IPS-11a (cell line): Measurements from ENCODE around the gene RASA3.

ENCODE experiments used
- H3K4me3 ChIP-seq: one replicate; pipeline ENCODE4 v1.5.1; 2013; ENCODE audit warnings: low read depth, low read length, control low read depth

RASA3 gene

DNA sequence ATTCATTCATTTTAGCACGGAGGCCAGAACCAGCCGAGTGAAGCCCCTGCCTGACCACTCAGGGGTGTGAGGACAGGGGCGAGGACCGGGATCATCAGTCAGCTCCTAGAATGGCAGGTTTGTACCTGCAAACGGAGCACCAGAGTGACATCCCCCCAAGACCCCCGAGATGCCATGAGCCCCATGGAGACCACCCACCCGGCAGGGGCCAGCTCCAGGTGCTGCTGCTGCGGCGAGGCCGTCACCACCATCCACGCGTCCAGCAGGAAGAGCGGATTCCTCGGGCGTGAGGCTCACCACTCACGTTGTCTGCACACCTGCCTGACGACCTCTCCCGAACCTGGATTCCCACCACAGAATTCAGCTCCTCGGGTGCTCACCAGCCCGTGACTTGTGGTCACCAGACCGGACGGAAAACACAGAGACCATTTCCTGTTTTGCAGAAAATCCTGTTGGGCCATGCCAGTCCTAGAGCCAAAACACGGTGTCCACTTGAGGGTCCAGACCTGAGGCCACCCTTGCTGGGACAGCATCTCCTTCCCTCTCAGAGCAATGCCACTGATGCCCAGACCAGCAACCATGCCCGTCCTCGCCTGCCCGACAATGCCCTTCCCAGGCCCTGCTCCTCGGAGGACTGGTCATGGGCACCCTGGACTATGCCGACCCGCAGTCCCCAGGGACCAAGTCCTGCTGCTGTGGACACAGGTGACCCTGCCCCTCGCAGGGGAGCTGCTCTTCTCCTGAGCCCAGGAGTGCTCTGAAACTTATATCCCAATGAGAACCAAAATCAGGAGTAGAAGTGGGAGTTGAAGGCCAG is 74.2 kb downstream of the RASA3 start:
- H3K4me3 ChIP-seq, result no peak overlapping the region

DNA sequence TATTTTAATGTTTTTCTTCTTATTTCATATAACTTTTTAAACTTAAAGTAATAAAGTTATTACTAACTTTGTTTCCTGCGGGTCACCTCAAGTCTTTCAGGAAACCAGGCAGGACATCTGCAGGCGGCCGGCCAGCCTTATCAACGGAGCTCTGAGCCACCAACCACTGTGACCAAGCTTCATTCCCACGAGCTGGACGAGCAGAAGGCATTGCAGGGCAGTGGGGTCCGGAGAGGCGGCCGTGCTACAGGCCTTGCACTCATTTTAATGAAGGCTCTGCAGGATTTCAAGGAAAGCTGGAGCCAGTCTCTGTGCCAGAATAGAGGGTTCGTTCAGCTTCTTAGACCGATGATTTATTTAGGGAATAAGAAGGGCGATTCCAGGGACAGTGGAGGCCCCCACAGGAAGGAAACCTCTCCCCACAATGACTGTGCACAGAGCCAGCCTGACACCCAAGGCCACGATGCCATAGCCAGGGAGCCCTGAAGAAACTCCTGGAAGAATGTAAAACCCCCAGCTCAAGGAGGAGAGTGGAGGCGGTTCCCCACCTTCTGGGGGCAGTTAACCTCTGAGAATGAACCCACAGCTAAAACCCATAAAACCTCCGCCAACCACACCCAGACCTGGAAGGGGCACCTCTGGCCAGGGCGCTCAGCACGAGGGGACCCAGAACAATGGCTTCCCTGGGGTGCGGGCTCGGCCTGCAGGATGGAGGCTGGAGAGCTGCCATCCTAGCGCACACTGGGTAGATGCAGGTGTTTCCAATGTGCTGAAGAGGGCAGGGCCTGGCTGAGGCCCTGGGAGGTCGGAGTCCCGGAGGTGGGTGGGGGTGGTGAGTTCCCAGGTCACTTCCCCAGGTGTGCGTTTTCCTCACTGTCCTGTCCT is 75.0 kb downstream of the RASA3 start:
- no peak overlapping the region for H3K4me3 ChIP-seq

DNA sequence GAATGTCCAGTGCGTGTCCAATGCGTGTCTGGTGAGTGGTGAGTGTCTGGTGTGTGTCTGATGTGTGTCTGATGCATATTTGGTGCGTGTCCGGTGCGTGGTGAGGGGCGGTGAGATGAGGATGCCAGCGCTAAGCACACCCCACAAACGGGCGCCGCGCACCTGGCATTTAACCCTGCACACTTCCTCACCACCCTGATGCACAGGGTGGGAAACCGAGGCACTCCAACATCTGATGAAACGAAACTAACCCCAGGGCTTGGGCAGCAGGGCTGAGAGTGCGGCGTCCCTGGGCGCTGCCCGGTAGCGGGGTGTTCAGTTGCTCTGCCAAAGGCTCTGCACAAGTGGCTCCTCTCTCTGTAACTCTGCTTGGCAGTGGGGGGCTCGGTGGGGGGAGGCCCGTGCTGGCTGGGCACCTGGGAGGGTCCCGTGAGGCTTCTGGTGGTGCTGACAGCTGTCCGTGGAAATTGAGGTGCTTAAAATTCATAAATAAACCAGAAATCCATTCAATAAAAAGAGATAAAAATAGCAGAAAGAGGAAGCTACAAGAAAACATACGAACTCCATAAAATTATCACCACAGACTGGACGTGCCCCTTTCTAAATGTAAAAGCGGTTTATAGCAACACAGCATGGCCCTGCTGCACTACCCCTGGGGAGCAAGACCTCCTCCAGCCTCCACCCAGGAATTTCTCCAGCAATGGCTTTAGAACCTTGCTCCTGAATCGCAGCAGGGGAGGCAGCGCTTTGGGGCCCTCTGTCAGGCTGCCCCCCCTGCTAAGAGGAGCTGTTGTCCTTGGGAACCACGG is 76.0 kb downstream of the RASA3 start:
- no peak overlapping the region for H3K4me3 ChIP-seq

DNA sequence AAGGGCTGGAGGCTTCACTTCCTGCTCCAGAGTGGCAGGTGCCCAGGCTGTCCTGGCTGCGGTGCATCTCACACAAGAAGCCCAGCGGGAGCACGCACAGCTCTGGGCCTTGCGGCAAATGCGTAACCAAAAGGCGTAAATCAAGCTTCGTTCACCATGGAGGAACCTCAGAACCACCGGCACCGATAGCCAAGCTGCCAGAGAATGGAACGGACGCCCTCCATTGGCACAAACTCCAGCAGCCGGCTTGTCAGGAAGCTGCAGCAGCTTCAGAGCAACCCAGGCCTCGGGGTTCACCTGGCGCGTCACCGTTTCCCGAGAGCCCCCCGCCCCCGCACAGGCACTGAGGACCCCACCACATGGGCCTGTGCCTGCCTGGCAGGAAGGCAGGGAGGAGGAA is 76.7 kb downstream of the RASA3 start:
- no peak overlapping the region for H3K4me3 ChIP-seq

DNA sequence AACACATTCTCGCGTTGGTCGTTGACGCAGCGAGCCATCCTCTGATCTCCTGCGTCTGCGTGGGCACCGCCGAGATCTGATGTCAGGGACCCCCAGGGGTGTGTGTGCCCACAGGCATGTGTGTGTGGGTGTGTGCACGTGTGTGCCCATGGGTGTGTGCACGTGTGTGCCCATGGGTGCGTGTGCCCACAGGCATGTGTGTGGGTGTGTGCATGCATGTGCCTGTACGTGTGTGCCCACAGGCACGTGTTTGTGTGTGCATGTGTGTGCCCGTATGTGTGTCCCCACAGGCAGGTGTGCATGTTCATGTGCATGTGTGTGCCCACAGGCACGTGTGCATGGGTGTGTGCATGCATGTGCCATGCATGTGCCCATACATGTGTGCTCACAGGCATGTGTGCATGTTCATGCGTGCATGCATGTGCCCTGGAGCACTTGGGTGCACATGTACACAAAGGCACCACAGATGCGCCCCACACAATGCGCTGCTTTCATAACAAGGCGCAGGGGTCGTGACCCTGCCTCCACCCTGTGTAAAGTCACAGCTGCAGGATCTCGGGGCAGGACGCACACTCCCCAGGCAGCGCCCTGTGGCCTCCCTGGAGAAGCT is 77.5 kb downstream of the RASA3 start:
- H3K4me3 ChIP-seq, result no peak overlapping the region

DNA sequence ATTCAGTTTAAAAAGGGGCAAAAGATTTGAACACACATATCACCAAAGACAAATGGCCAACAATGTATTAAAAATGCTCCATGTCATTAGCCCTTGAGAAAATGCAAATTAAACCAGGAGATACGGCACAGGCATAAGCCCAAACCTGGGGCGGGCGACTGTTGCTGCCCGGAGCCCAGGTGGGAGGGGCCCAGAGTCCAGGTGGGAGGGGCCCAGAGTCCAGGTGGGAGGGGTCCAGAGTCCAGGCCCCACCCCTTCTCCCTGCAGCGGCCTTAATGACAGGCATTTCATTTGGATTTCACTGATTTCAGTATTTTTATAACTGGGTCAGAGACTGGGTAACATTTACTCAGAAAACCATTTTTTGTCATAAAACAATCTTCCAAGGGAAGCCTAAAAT is 78.2 kb downstream of the RASA3 start:
- H3K4me3 ChIP-seq, result no peak overlapping the region

DNA sequence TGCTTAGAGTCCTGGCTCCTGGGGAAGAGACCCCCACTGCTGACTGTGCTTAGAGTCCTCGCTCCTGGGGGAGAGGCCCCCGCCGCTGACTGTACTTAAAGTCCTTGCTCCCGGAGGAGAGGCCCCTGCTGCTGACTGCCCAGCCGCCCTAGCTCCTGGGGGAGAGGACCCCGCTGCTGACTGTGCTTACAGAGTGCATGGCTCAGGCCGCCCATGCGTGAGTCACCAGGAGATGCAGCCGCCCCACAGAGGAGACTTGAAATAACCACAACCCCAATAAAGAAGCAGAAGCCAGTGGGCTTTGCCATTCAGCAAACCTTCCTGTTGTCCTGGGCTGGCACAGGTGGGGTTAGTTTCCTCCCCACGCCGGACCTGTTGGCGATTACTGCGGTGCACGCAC is 79.4 kb downstream of the RASA3 start:
- no peak overlapping the region for H3K4me3 ChIP-seq

DNA sequence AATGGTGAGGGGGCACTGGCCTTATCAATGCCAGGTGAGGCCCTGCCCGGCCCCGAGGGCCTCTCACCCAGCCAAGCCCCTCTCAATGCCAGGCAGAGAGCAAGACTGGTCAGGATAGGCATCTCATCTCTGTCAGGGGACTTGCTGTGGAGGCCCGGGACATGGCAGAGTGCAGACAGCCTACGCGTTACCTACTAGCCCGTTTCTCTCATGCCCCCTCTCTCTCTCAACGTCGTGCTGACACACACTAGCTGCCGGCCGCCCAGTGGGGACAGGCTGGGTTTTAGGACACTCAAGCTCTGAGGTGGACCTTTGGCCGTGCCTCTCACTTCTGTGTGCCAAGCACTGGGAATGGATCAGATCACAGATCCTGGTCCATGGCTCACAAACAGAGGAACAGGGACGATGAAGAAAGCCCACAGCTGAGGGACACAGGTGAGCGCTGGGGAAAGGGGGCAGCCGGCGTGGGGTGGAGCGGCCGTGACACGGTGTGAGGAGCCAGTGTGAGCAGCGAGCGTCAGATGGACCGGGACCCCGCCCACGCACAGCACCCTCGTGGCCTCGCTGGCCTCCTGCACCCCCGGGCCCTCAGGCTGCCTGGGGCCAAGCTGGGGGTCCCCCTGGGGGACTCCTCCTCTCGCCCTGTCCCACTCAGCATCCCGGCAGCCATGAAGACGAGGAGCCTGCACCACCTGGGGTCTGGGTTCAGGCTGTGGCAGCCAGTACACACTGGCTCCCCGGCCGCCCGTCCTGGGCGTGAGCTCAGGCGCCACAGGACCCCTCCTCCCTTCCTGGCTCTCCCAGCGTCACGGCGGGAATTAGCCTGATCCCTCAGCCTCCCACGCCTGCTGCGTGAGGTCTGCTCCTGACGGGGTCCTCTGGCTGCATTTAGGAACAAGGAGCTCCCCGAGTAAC is 81.6 kb downstream of the RASA3 start:
- H3K4me3 ChIP-seq, result no peak overlapping the region

DNA sequence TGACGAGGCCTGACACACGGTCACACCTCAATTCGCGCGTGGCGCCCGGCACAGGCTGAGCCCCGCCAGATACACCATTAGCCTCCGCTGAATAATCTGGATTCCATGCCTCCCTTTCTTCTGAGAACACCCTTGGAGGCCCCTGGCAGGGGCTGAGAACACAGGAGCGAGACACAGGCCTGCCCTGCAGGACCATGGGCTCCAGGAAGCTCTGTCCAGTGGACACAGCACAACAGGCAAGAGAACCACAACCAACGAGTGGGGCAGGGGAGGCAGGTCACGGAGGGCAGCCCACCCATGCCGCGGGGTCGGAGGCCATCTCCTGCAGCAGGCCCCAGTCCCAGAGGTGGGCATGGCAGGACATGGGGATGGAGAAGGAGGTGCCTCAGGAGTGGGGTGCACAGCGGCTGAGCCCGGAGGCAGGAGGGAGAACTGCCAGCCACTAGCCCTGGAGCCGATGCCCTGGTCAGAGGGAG is 82.8 kb downstream of the RASA3 start:
- H3K4me3 ChIP-seq, result no peak overlapping the region

DNA sequence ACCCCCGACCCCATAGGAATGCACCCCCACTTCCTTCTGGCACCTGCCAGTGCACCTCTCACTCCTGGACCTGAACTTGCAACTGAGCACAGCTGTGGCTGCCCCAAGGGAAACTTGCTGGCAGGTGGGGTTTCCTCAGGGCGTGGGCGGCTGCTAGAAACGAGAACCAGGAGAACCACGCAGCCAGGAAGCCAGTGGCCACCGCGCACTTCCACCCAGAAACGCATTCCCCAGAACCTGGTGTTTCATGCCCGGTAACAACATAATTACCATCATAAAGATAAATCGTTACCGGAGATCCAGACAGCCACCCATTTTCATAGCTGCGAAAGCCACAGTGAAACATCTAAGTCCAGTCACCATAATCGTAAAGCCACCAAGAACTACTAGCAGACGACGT is 83.4 kb downstream of the RASA3 start:
- H3K4me3 ChIP-seq, result no peak overlapping the region

DNA sequence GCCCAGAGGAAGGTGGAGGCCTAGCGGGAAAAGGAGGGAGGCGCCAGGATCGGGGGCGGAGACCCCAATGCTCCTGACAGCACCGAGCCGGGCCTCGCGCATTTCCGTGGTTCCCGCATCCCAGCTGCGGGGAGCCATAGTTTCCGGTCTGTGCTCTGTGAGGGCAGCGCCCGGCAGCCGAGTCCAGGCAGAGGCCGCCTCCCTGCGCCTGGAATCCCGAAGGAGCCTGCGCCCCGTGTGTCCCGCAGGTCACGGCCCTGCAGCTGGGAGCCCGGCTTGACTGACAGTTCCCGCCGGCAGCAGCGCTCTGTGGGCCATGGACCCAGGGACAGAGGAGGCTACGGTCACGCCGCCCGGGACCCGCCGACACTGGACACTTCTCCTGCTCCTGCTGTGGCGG is 84.0 kb downstream of the RASA3 start:
- H3K4me3 ChIP-seq, result no peak overlapping the region

DNA sequence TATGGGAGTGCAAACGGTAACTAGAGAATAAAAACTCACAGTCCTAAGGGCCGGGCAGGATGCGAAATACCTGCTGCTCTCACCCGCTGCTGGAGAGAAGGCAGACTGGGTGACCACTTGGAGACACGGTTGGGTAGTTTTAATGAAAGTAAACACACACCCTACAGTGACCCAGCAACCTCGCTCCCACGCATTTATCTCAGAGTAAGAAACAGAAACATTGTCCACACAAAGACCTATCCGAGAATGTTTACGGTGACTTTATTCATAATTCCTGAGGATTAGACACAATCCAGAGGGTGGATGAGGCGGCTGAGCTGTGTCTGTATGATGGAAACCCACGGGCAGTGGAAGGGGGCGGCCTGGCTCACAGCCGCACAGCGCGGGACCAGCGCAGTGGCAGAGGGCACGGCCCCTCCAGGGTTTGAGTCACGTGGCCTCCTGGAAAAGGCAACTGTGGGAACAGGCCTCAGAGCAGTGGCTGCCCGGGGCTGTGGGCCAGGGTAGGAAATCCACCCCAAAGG is 85.0 kb downstream of the RASA3 start:
- H3K4me3 ChIP-seq, result no peak overlapping the region

DNA sequence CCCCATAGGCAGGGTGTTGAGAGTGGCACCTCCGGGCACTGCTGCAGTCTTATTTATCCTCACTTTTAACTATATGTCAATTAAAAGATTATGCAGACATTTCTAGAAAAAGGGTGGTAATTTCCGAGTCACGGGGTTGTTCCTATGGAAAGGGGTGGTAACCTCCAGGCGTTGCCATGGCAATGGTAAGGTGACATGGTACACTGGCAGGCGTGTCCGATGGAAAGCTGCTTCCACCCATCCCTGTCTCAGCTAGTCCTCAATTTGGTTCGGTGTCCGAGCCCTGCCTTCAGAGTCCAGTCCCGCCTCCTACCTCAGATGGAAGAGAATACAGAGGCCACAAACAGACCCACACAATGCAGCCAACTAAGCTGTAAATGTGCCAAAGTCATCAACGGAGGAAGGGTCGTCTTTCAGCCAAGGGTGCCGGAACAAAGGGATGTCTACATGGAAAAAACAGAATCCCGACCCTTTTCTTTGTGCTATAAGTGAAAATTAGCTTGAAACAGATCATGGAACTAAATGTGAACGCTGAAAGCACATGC is 85.9 kb downstream of the RASA3 start:
- H3K4me3 ChIP-seq, result no peak overlapping the region

DNA sequence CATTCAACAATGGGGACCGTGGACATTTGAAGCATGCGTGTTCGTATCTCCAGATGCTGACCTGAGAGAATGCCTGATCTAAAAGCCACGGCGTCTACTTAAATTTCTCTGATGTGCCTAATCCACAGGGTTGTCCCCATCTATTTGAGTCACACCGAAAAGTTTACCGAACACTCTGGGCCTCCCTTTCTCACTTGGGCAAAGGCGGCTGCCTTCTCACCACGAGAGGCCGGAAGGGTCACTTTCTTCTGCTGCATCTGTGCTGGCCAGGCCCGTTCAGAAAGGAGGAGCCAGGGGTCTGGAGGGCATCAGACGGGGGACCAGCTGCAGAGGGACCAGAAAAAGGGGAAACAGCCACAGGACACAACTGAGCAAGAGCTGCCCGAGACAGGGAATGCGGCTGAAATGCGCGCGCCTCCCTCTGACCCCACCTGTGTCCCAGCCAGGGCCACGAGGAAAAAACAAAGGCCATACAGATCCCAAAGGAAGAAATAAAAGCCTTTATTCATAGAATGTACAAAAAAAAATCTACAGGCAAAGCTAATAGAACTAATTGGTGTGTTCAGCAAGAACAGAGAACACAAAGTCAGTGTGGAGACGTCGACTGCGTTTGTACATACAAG is 87.2 kb downstream of the RASA3 start:
- no peak overlapping the region for H3K4me3 ChIP-seq

DNA sequence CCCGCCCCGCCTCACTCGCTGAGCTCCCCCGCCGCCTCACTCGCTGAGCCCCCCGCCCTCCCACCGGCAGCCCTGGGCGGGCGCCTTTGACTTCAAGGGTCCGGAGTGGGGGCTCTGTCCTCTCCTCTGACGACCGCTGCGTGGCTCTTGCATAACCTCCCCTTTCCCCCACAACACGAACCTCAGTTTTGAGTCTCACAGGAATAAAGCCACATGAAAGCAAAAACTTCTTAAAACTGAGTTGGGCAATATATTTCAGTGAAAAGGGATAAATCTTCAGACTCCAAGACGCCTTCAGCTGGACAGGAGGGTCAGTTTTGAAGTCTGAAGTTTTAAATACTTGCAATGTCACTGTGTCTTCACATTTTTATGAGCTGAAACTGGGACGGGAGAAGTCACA is 87.9 kb downstream of the RASA3 start:
- no peak overlapping the region for H3K4me3 ChIP-seq

DNA sequence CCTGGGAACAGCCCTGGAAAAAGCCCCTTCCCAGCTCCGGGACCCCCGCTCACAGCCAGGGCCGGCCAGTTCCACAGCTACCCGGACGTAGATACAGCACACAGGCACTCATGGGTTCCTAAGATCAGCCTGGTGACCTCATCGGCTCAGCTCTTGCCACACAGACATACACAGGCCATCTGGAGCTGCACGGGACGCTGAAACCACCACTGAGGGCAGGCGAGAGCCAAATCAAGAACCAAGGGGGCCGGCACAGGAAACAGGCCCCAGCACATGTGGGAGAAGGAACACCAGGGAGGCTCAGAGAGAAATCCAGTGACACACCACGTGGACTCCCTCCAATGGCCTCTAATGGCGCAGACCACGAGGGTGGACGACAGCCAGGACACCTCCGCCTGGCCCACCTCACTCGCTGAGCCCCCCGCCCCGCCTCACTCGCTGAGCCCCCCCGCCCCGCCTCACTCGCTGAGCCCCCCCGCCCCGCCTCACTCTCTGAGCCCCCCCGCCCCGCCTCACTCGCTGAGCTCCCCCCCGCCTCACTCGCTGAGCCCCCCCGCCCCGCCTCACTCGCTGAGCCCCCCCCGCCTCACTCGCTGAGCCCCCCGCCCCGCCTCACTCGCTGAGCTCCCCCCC is 88.9 kb downstream of the RASA3 start:
- H3K4me3 ChIP-seq, result no peak overlapping the region

DNA sequence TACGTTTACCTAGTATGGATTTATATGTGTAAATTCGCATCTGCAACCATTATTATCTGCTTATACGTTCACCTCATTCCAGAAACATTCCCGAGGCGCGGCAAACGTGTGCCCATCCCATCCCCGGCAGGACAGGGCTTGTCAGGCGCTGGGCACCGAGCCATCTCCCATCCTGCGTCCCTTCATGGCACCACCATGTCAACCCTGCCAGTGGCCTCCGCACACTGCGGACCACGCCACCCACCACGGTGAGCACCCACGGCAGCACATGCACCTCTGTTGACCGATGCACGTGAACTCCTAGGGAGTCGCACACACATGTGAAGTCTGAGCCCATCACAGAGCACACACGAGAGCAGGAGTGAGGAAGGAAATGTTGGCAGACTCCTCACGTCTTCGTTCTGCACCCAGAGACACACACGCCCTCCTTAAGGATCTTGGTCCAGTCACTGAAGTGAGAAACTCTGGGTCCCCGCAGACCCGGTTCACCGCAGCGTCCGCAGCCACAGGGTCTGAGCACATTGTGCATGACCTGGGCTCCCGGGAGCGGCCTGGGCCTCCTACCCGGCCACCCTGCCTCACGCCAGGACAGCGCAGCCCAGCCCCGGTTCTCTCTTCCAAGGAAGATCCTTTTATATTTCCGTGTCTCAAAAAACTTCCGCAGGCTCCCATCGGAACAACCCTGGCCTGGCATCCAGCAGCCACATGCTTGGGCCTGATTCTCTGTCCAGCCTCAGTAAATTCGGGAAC is 90.2 kb downstream of the RASA3 start:
- no peak overlapping the region for H3K4me3 ChIP-seq

DNA sequence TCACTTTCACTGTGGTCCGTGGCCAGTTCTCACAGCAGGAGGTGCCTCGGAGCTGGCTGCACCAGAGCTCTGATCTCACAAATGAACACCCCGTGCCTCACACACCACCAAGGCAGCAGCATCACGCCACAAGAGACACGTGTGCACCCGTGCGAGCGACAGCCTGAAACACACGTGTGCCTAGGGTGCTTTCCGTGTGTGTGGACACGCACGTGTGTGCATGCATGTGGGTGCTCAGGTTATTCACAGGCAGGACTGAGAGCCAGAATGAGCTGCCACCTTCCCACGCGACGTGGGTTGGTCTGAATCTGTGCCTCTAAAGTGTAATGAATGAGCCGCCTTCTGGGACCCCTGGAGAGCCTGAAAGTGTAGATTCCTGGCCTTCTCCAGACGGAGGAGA is 90.9 kb downstream of the RASA3 start:
- H3K4me3 ChIP-seq, result no peak overlapping the region
